ENCODE data around the gene RIT2.

- no peak for TF ChIP-seq POLR2A (IDR thresholded peaks at IDR 0.05)
- TF ChIP-seq, protein P1, sequence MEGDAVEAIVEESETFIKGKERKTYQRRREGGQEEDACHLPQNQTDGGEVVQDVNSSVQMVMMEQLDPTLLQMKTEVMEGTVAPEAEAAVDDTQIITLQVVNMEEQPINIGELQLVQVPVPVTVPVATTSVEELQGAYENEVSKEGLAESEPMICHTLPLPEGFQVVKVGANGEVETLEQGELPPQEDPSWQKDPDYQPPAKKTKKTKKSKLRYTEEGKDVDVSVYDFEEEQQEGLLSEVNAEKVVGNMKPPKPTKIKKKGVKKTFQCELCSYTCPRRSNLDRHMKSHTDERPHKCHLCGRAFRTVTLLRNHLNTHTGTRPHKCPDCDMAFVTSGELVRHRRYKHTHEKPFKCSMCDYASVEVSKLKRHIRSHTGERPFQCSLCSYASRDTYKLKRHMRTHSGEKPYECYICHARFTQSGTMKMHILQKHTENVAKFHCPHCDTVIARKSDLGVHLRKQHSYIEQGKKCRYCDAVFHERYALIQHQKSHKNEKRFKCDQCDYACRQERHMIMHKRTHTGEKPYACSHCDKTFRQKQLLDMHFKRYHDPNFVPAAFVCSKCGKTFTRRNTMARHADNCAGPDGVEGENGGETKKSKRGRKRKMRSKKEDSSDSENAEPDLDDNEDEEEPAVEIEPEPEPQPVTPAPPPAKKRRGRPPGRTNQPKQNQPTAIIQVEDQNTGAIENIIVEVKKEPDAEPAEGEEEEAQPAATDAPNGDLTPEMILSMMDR (IDR thresholded peaks at IDR 0.05): no peak
Observed at GRCh38 chr18:43012951-43013350, 102.5 kb downstream of the RIT2 start.
